ENCODE data around the gene PIK3R2.

PIK3R2 gene

DNA sequence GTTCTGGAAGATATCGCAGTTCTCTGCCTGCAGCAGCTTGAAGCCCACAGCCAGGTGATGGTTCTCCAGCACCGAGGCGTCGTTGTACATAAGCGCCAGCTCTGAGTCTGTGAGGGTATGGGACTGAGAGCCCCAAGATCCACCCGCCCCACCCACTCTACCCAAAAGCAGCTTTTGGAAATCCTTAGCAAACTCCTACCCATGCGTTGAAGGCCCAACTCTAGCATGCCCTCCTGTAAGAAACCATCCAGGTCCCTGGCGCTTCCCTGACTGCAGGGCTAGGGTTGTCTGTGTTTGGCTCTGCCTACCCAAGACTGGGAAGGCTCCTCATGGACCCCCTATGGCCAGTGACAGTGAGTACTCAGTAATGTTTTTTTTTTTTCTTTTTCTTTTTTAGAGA is 63.8 kb downstream of the PIK3R2 start:
- TF ChIP-seq ZFP3 (CRISPR knock-in tag; IDR thresholded peaks at IDR 0.05): peak; percentile 97
- TF ChIP-seq, protein P1, sequence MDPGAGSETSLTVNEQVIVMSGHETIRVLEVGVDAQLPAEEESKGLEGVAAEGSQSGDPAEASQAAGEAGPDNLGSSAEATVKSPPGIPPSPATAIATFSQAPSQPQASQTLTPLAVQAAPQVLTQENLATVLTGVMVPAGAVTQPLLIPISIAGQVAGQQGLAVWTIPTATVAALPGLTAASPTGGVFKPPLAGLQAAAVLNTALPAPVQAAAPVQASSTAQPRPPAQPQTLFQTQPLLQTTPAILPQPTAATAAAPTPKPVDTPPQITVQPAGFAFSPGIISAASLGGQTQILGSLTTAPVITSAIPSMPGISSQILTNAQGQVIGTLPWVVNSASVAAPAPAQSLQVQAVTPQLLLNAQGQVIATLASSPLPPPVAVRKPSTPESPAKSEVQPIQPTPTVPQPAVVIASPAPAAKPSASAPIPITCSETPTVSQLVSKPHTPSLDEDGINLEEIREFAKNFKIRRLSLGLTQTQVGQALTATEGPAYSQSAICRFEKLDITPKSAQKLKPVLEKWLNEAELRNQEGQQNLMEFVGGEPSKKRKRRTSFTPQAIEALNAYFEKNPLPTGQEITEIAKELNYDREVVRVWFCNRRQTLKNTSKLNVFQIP (CRISPR knock-in tag; IDR thresholded peaks at IDR 0.05; ENCODE audit: borderline replicate concordance, low read depth): no peak
- no peak for ATAC-seq

DNA sequence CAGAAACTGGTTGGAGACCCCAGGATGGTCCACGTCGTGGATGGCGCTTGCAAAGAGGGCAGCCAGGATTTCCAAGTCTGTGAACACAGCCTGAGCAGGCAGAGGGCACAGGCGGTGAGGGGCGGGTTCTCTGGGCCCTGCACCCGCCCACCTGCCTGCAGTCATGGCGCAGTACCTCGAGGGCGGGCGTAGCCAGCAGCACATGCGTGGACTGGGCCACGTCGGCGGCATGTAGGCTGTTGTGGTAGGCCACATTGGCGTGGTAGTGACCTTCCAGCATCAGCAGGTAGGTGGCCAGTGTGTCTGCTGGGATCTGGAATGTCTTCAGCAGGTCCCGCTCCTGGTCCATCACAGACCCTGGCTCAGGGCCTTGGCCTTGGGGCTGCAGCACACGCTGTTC is 65.2 kb downstream of the PIK3R2 start:
- no peak for ATAC-seq
- no peak for TF ChIP-seq CSDC2 (CRISPR knock-in tag; IDR thresholded peaks at IDR 0.05)

DNA sequence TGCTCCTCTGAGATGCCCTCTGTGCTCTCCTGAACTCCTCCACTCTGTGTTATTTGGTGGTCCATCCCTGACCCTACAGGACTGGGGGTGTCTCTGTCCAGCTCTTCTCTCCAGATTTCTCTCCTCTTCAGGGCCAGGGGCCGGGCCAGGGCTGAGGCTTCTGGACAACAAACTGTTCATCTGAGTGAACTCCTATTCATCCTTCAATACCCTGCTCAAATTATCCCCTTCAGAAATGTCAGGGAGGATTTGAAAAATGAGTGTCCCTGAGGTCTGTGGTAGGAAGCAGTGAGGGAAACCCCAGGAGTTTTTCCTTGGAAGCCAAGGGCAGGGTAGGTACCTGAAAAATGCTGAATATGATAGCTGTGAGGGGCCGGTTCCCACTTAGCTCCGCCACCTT is 65.6 kb downstream of the PIK3R2 start:
- TF ChIP-seq ZFP3 (CRISPR knock-in tag; IDR thresholded peaks at IDR 0.05) (peak; percentile 99), ZNF565 (CRISPR knock-in tag; conservative IDR thresholded peaks at IDR 0.05; ENCODE audit: low read depth) (no peak), TCF4 (CRISPR knock-in tag; IDR thresholded peaks at IDR 0.05; ENCODE audit: borderline replicate concordance) (no peak)
- TF ChIP-seq, protein P2, sequence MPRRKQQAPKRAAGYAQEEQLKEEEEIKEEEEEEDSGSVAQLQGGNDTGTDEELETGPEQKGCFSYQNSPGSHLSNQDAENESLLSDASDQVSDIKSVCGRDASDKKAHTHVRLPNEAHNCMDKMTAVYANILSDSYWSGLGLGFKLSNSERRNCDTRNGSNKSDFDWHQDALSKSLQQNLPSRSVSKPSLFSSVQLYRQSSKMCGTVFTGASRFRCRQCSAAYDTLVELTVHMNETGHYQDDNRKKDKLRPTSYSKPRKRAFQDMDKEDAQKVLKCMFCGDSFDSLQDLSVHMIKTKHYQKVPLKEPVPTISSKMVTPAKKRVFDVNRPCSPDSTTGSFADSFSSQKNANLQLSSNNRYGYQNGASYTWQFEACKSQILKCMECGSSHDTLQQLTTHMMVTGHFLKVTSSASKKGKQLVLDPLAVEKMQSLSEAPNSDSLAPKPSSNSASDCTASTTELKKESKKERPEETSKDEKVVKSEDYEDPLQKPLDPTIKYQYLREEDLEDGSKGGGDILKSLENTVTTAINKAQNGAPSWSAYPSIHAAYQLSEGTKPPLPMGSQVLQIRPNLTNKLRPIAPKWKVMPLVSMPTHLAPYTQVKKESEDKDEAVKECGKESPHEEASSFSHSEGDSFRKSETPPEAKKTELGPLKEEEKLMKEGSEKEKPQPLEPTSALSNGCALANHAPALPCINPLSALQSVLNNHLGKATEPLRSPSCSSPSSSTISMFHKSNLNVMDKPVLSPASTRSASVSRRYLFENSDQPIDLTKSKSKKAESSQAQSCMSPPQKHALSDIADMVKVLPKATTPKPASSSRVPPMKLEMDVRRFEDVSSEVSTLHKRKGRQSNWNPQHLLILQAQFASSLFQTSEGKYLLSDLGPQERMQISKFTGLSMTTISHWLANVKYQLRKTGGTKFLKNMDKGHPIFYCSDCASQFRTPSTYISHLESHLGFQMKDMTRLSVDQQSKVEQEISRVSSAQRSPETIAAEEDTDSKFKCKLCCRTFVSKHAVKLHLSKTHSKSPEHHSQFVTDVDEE (CRISPR knock-in tag; IDR thresholded peaks at IDR 0.05): no peak
- TF ChIP-seq, protein P3, sequence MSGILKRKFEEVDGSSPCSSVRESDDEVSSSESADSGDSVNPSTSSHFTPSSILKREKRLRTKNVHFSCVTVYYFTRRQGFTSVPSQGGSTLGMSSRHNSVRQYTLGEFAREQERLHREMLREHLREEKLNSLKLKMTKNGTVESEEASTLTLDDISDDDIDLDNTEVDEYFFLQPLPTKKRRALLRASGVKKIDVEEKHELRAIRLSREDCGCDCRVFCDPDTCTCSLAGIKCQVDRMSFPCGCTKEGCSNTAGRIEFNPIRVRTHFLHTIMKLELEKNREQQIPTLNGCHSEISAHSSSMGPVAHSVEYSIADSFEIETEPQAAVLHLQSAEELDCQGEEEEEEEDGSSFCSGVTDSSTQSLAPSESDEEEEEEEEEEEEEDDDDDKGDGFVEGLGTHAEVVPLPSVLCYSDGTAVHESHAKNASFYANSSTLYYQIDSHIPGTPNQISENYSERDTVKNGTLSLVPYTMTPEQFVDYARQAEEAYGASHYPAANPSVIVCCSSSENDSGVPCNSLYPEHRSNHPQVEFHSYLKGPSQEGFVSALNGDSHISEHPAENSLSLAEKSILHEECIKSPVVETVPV (CRISPR knock-in tag; IDR thresholded peaks at IDR 0.05): no peak
- no peak for ATAC-seq
